GM18858 (cell line): Measurements from ENCODE around the gene ACHE.

Experiments used
- ATAC-seq: cut with Tn5 transposase; IDR thresholded peaks from one replicate; pipeline ENCODE4 v1.9.1; 2021; ENCODE audit not compliant: unreplicated experiment

ACHE gene

GRCh38 chr7:100896732-100897608 is 1.3 kb upstream of the ACHE start:
- no peak for ATAC-seq

- ATAC-seq, result no peak
Measured at GRCh38 chr7:100895956-100896731, 456 bp upstream of the ACHE start.

- ATAC-seq, result no peak
Measured at GRCh38 chr7:100894860-100895700, 608 bp downstream of the ACHE start.

- ATAC-seq, result no peak
Measured at GRCh38 chr7:100893910-100894721, 1.6 kb downstream of the ACHE start.

GRCh38 chr7:100893318-100893895 is 2.3 kb downstream of the ACHE start:
- ATAC-seq, result no peak

GRCh38 chr7:100892364-100893317 is 3.0 kb downstream of the ACHE start:
- no peak for ATAC-seq

- ATAC-seq, result no peak
Measured at GRCh38 chr7:100891568-100892247, 4.0 kb downstream of the ACHE start.

GRCh38 chr7:100890653-100891567 is 4.8 kb downstream of the ACHE start:
- ATAC-seq, result no peak

- ATAC-seq, result peak; percentile 18
Measured at GRCh38 chr7:100888988-100889750, 6.5 kb downstream of the ACHE start, which contains the start of gene UFSP1. Gene UFSP1, minus strand, starts transcription at chr7:100889715. Its CDS starts 444 bp downstream, at chr7:100889271.

- ATAC-seq, result no peak
Measured at GRCh38 chr7:100888291-100888987, 7.2 kb downstream of the ACHE start.

GRCh38 chr7:100887516-100888290 is 8.0 kb downstream of the ACHE start:
- ATAC-seq, result peak; percentile 51

GRCh38 chr7:100886936-100887515 is 8.7 kb downstream of the ACHE start:
- ATAC-seq, result no peak

GRCh38 chr7:100886142-100886935 is 9.3 kb downstream of the ACHE start:
- ATAC-seq, result no peak
